Endodermal cell (in vitro differentiated cells): Measurements from ENCODE around the gene KIRREL3. TPM values are rescaled to one million over a fixed set of nuclear protein-coding genes. Genes with fewer than 3 reads are reported as not detected.

Experiments used
- DNase-seq: peaks from one replicate; pipeline ENCODE4 v3.0.0-alpha.2; 2017
- H3K27ac ChIP-seq: 2 replicates; pipeline ENCODE4 v1.5.1; 2013; ENCODE audit warnings: mild to moderate bottlenecking, low read depth, low read length, moderate library complexity
- H3K27me3 ChIP-seq: 2 replicates; pipeline ENCODE4 v1.6.1; 2013; ENCODE audit warnings: mild to moderate bottlenecking, low read length, moderate library complexity; ENCODE audit not compliant: insufficient read depth, control insufficient read depth, poor library complexity, severe bottlenecking
- H3K36me3 ChIP-seq: 2 replicates; pipeline ENCODE4 v1.7.0; 2013; ENCODE audit warnings: mild to moderate bottlenecking, low read length, moderate library complexity; ENCODE audit not compliant: control insufficient read depth, insufficient read depth
- H3K4me1 ChIP-seq: one replicate; pipeline ENCODE4 v1.7.0; 2013; ENCODE audit warnings: low read length; ENCODE audit not compliant: control insufficient read depth, insufficient read depth
- H3K4me3 ChIP-seq: 2 replicates; pipeline ENCODE4 v1.5.1; 2013; ENCODE audit warnings: mild to moderate bottlenecking, low read length, moderate library complexity
- H3K9ac ChIP-seq: 2 replicates; pipeline ENCODE4 v1.6.1; 2013; ENCODE audit warnings: mild to moderate bottlenecking, low read length, moderate library complexity; ENCODE audit not compliant: poor library complexity, severe bottlenecking; ENCODE audit errors: extremely low read depth
- H3K9me3 ChIP-seq: 2 replicates; pipeline ENCODE4 v1.6.1; 2013; ENCODE audit warnings: mild to moderate bottlenecking, low read length, moderate library complexity; ENCODE audit not compliant: control insufficient read depth
- H3K27ac Mint-ChIP-seq: 2 replicates; pipeline ENCODE4 v1.8.0; 2020; ENCODE audit warnings: mixed read lengths
- H3K27me3 Mint-ChIP-seq: 2 replicates; pipeline ENCODE4 v1.8.0; 2021; ENCODE audit warnings: mild to moderate bottlenecking, mixed read lengths; ENCODE audit not compliant: insufficient read depth
- H3K36me3 Mint-ChIP-seq: 2 replicates; pipeline ENCODE4 v1.8.0; 2020; ENCODE audit warnings: low read depth, mixed read lengths
- H3K4me1 Mint-ChIP-seq: 2 replicates; pipeline ENCODE4 v1.8.0; 2020; ENCODE audit warnings: mixed read lengths
- H3K4me3 Mint-ChIP-seq: 2 replicates; pipeline ENCODE4 v1.8.0; 2020; ENCODE audit warnings: mild to moderate bottlenecking, moderate library complexity, mixed read lengths
- H3K9me3 Mint-ChIP-seq: 2 replicates; pipeline ENCODE4 v1.8.0; 2020; ENCODE audit warnings: mild to moderate bottlenecking, mixed read lengths
- CTCF ChIP-seq: fragments of 200-600 bp; sonication (generic); conservative IDR thresholded peaks from 2 replicates; pipeline ENCODE4 v1.5.0; 2021; ENCODE audit warnings: antibody characterized with exemption, mild to moderate bottlenecking
- WGBS, 2 experiments: methylation state at CpG; one replicate each; pipeline versions ENCODE4 v1.1.5 to v1.1.7; 2013; ENCODE audit warnings: missing lambda C conversion rate in 2 of 2, mixed read lengths in 1 of 2; ENCODE audit not compliant: insufficient coverage in 1 of 2, insufficient read length in 1 of 2; 5-methylcytosine and 5-hydroxymethylcytosine counted together
- total RNA-seq, 2 donors: library from RNA; stranded (reverse); fragmentation: NEBNext Ultra II Directional in 1 of 2; extraction: Animal tissue kit (Norgen Biotek cat#: 25700) in 1 of 2; gene quantifications; 2 replicates in 1 of 2; 3 replicates in 1 of 2; pipeline ENCODE4 v1.2.1, GENCODE V29; 2021

KIRREL3 gene
- total RNA-seq, 2 donors from 2014 or later = 1.1 to 1.4 TPM

DNA sequence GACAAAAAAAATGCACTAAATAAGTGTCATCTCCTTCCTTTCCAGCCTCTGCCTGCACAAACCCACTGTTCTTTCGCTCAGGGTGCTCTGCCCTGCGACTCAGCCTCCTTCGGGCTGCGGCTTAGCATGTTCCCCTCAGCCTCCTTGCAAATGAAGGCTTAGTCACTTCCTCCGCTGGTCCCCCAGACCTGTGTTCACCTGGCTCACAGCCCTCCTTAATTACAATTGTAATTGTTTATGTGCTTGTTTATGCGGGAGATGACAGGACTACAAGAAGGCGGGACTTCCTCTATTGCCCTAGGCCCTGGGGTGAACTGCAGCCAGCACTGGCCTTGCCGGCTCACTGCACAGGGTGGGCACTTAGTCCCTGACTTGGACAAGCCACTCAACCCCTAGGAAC, 303.6 kb downstream of the KIRREL3 start:
- no peak for DNase-seq
- Mint-ChIP-seq H3K4me1 (no peaks in the 10 kb centered on the region), H3K4me3 (no peak overlapping the region), H3K27ac (no peak overlapping the region), H3K27me3 (peaks cover 9% of the 10 kb centered on the region), H3K36me3 (no peaks in the 10 kb centered on the region), H3K9me3 (no peaks in the 10 kb centered on the region)
- TF ChIP-seq CTCF = no peak
- no peak overlapping the region for H3K4me3 ChIP-seq
- H3K9ac ChIP-seq = no peak overlapping the region
- H3K36me3 ChIP-seq = no peaks in the 10 kb centered on the region
- H3K4me1 ChIP-seq = no peaks in the 10 kb centered on the region
- H3K27me3 ChIP-seq = no peaks in the 10 kb centered on the region
- no peak overlapping the region for H3K27ac ChIP-seq
- no peaks in the 10 kb centered on the region for H3K9me3 ChIP-seq
- WGBS, 2 experiments = 91 to 93% methylated on average over 4 to 8 of the region's 8 CpGs

DNA sequence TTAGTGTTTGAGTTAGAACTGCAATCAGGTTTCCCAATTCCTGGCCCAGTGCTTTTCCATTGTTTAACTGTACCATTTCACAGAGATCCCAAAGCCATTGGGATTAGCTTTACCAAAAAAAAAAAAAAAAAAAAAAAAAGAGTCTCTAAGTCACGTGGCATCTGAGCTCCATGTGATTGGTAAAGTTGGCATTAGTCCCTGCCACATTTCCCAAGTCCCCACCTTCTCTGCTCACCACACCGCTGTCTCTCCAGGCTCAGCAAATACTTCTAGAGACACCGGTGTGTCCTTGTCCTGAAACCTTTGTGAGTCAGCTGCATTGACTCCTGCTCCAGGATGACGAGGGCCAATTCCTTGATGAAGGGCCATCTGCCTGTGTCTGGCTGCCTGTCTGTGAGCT, 305.3 kb downstream of the KIRREL3 start:
- no peak for TF ChIP-seq CTCF
- Histone ChIP-seq H3K4me3 (no peak overlapping the region), H3K9me3 (no peaks in the 10 kb centered on the region), H3K9ac (no peak overlapping the region), H3K27ac (no peak overlapping the region), H3K27me3 (no peaks in the 10 kb centered on the region), H3K36me3 (no peaks in the 10 kb centered on the region), H3K4me1 (no peaks in the 10 kb centered on the region)
- DNase-seq = no peak
- Mint-ChIP-seq H3K9me3 (no peaks in the 10 kb centered on the region), H3K27me3 (peaks cover 9% of the 10 kb centered on the region), H3K36me3 (no peaks in the 10 kb centered on the region), H3K27ac (no peak overlapping the region), H3K4me3 (no peak overlapping the region), H3K4me1 (no peaks in the 10 kb centered on the region)
- 79 to 93% methylated on average over 2 to 4 of the region's 4 CpGs for WGBS, 2 experiments

- Mint-ChIP-seq H3K4me3 (no peak overlapping the region), H3K9me3 (no peaks in the 10 kb centered on the region), H3K36me3 (no peaks in the 10 kb centered on the region), H3K4me1 (no peaks in the 10 kb centered on the region), H3K27ac (no peak overlapping the region), H3K27me3 (peaks cover 9% of the 10 kb centered on the region)
- Histone ChIP-seq H3K4me1 (no peaks in the 10 kb centered on the region), H3K27me3 (no peaks in the 10 kb centered on the region), H3K27ac (no peak overlapping the region), H3K4me3 (no peak overlapping the region), H3K9ac (no peak overlapping the region), H3K9me3 (no peaks in the 10 kb centered on the region), H3K36me3 (no peaks in the 10 kb centered on the region)
- WGBS, 2 experiments = 63 to 88% methylated on average over 2 to 11 of the region's 11 CpGs
- TF ChIP-seq CTCF = no peak
- DNase-seq = no peak
Measured at GRCh38 chr11:126694065-126694625, 306.4 kb downstream of the KIRREL3 start.
